Neural progenitor cell (in vitro differentiated cells): ENCODE data around the gene TM9SF2. TPM values are rescaled to one million over a fixed set of nuclear protein-coding genes. Genes with fewer than 3 reads are reported as not detected.

Source experiments
- DNase-seq: peaks from one replicate; pipeline ENCODE4 v3.0.0-alpha.2; 2016; ENCODE audit warnings: low spot score
- H2AFZ ChIP-seq: fragments of 200-600 bp; sonication (generic); replicated peaks from 2 replicates; pipeline ENCODE4 v1.6.1; 2016; ENCODE audit warnings: antibody characterized with exemption
- H3F3A ChIP-seq: fragments of 200-600 bp; sonication (generic); 2 replicates; pipeline ENCODE4 v1.6.1; 2016; ENCODE audit warnings: antibody characterized with exemption, low read depth
- H3K27ac ChIP-seq: fragments of 200-600 bp; sonication (generic); 2 replicates; pipeline ENCODE4 v1.5.1; 2016; ENCODE audit warnings: mild to moderate bottlenecking
- H3K27me3 ChIP-seq: fragments of 200-600 bp; sonication (generic); 2 replicates; pipeline ENCODE4 v1.6.1; 2016; ENCODE audit warnings: mild to moderate bottlenecking, moderate library complexity
- H3K36me3 ChIP-seq: fragments of 200-600 bp; sonication (generic); 2 replicates; pipeline ENCODE4 v1.5.1; 2016
- H3K4me1 ChIP-seq: fragments of 200-600 bp; sonication (generic); 2 replicates; pipeline ENCODE4 v1.6.1; 2016; ENCODE audit warnings: mixed run types
- H3K4me2 ChIP-seq: fragments of 200-600 bp; sonication (generic); 2 replicates; pipeline ENCODE4 v1.6.1; 2016
- H3K4me3 ChIP-seq: fragments of 200-600 bp; sonication (generic); 2 replicates; pipeline ENCODE4 v1.5.1; 2016
- H3K79me2 ChIP-seq: fragments of 200-600 bp; sonication (generic); 2 replicates; pipeline ENCODE4 v1.6.1; 2016; ENCODE audit warnings: low read depth
- H3K9ac ChIP-seq: fragments of 200-600 bp; sonication (generic); 2 replicates; pipeline ENCODE4 v1.6.1; 2016
- H3K9me3 ChIP-seq: fragments of 200-600 bp; sonication (generic); 2 replicates; pipeline ENCODE4 v1.5.1; 2016; ENCODE audit warnings: low read depth
- H4K20me1 ChIP-seq: fragments of 200-600 bp; sonication (generic); 2 replicates; pipeline ENCODE4 v1.6.1; 2016; ENCODE audit warnings: low read depth
- H3K27ac Mint-ChIP-seq: 3 replicates; pipeline ENCODE4 v1.8.0; 2021; ENCODE audit warnings: mixed read lengths
- H3K27me3 Mint-ChIP-seq: 2 replicates; pipeline ENCODE4 v1.8.0; 2022; ENCODE audit warnings: low read depth, mild to moderate bottlenecking, inconsistent platforms, moderate library complexity, mixed read lengths; ENCODE audit not compliant: insufficient read depth
- H3K36me3 Mint-ChIP-seq: 3 replicates; pipeline ENCODE4 v1.8.0; 2021; ENCODE audit warnings: mixed read lengths
- H3K4me1 Mint-ChIP-seq: 3 replicates; pipeline ENCODE4 v1.8.0; 2021; ENCODE audit warnings: mixed read lengths
- H3K4me3 Mint-ChIP-seq: 3 replicates; pipeline ENCODE4 v1.8.0; 2021; ENCODE audit warnings: mild to moderate bottlenecking, moderate library complexity, mixed read lengths
- H3K9me3 Mint-ChIP-seq: 3 replicates; pipeline ENCODE4 v1.8.0; 2020; ENCODE audit warnings: mixed read lengths
- EZH2 ChIP-seq: fragments of 200-600 bp; sonication (generic); IDR thresholded peaks from 2 replicates; pipeline ENCODE4 v1.6.1; 2017; ENCODE audit warnings: antibody characterized with exemption, mild to moderate bottlenecking, moderate library complexity
- EZH2phosphoT487 ChIP-seq: fragments of 200-600 bp; sonication (generic); IDR thresholded peaks from 2 replicates; pipeline ENCODE4 v1.6.1; 2017; ENCODE audit warnings: antibody characterized with exemption
- total RNA-seq: library from RNA; depleted of rRNA; stranded (reverse); fragments of >200 nt; gene quantifications from 2 replicates; pipeline ENCODE4 v1.2.3, GENCODE V29; 2015; ENCODE audit warnings: low replicate concordance
- TF ChIP-seq, protein P1 (sequence below): fragments of 200-600 bp; sonication (generic); IDR thresholded peaks from 2 replicates; pipeline ENCODE4 v1.5.1; 2017; ENCODE audit warnings: antibody characterized with exemption, mild to moderate bottlenecking

Gene TM9SF2
- total RNA-seq, 1 donor from 2014 or later = 128 TPM

DNA sequence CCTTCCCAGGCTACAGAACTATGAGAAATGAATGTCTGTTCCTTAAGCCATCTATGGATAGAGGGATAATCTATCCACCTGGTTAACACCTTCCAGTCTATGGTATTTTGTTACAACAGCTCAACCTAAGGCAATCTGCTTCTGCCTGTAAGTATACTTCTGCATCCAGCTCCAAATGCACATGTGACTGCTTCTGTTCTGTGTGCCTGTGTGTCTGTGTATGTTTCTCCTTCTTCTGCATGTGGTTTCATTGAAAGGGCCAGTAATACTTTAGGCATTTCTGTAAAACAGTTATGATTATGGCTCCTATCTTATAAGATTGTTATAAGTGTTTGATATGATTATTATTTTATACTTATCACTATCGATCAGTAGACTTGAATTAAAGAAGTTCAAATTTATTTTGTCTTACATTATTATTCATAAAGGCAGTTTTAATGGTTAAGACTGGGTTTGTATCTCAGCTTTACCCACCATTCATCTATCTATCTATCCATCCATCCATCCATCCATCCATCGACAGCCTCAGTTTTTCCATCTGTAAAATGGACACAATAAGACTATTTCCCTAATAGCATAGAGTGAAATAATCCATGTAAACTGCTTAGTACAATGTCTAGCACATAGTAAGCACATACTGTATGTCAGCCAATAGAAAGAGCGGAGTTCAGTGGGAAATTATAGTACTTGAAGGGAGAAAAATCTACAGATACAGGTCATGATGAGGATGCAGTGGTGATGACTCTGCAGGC, 37.5 kb upstream of the TM9SF2 start:
- Histone ChIP-seq H3K9ac (no peak overlapping the region), H3K4me3 (no peak overlapping the region), H3K27me3 (no peaks in the 10 kb centered on the region), H3K4me1 (no peaks in the 10 kb centered on the region), H3K36me3 (no peaks in the 10 kb centered on the region), H4K20me1 (no peaks in the 10 kb centered on the region), H3K9me3 (no peaks in the 10 kb centered on the region), H3F3A (no peaks in the 10 kb centered on the region), H3K4me2 (no peak overlapping the region), H2AFZ (no peak overlapping the region), H3K27ac (no peak overlapping the region), H3K79me2 (no peaks in the 10 kb centered on the region)
- Mint-ChIP-seq H3K4me3 (no peak overlapping the region), H3K27me3 (peaks cover 7% of the 10 kb centered on the region), H3K9me3 (no peaks in the 10 kb centered on the region), H3K36me3 (no peaks in the 10 kb centered on the region), H3K27ac (no peak overlapping the region), H3K4me1 (peaks cover under 1% of the 10 kb centered on the region)
- TF ChIP-seq, protein P1, sequence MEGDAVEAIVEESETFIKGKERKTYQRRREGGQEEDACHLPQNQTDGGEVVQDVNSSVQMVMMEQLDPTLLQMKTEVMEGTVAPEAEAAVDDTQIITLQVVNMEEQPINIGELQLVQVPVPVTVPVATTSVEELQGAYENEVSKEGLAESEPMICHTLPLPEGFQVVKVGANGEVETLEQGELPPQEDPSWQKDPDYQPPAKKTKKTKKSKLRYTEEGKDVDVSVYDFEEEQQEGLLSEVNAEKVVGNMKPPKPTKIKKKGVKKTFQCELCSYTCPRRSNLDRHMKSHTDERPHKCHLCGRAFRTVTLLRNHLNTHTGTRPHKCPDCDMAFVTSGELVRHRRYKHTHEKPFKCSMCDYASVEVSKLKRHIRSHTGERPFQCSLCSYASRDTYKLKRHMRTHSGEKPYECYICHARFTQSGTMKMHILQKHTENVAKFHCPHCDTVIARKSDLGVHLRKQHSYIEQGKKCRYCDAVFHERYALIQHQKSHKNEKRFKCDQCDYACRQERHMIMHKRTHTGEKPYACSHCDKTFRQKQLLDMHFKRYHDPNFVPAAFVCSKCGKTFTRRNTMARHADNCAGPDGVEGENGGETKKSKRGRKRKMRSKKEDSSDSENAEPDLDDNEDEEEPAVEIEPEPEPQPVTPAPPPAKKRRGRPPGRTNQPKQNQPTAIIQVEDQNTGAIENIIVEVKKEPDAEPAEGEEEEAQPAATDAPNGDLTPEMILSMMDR = no peak
- no peak for TF ChIP-seq EZH2phosphoT487
- TF ChIP-seq EZH2 = no peak
- DNase-seq = no peak

DNA sequence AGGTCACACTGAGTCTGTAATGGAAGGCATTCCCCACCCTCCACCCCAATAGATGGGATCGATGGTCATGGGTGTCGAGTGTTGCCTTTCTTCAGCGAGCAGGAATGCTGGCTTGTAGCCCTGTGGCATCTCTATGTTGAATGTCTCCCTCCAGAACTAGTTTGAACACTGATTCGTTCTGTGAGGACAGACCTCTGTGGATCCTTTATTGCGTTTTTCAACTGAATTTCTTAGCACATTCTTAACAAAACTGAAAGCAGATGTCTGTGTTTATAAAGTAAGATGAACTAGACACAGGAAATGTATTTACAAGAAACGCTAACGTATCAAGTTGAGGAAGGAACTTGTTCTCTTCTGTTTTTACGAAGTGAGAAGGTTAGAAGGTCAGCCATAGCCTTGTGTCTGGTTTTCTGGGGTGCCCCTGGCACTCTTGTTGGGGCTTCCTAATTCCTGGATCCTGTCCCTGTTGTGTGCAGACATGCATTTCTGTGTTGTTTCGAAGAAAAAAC, 36.8 kb upstream of the TM9SF2 start:
- no peak overlapping the region for H3K27ac ChIP-seq
- H4K20me1 ChIP-seq = no peaks in the 10 kb centered on the region
- H3K27me3 Mint-ChIP-seq = peaks cover 10% of the 10 kb centered on the region
- no peaks in the 10 kb centered on the region for H3F3A ChIP-seq
- peaks cover 3% of the 10 kb centered on the region for H3K4me1 ChIP-seq
- H2AFZ ChIP-seq = no peak overlapping the region
- H3K4me1 Mint-ChIP-seq = peaks cover 8% of the 10 kb centered on the region
- H3K4me3 Mint-ChIP-seq = no peak overlapping the region
- no peak overlapping the region for H3K9ac ChIP-seq
- no peaks in the 10 kb centered on the region for H3K27me3 ChIP-seq
- H3K79me2 ChIP-seq = no peaks in the 10 kb centered on the region
- H3K36me3 Mint-ChIP-seq = no peaks in the 10 kb centered on the region
- H3K27ac Mint-ChIP-seq = no peak overlapping the region
- H3K36me3 ChIP-seq = no peaks in the 10 kb centered on the region
- H3K4me3 ChIP-seq = no peak overlapping the region
- H3K4me2 ChIP-seq = no peak overlapping the region
- no peak for TF ChIP-seq EZH2phosphoT487
- TF ChIP-seq, protein P1 = no peak
- TF ChIP-seq EZH2 = no peak
- no peaks in the 10 kb centered on the region for H3K9me3 Mint-ChIP-seq
- no peaks in the 10 kb centered on the region for H3K9me3 ChIP-seq
- no peak for DNase-seq

DNA sequence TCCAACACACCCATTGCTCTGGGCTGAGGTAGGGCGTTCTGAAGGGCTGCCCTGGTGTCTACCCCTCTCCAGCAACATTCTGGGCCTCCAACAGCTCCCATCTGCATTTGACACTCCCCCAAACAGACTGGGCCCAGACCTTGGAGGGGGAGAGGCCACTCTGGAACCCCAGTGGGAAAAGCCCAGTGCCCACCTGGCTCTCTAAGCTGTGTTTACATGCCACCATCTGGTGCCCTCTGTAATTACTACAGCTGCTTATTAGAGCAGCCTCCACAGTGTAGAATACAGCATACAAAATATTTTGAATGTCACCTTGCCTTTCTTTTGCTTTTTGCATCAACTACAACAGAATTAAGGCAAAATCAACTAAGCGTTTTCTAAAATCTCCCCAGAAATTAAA, 35.8 kb upstream of the TM9SF2 start:
- Histone ChIP-seq H3K4me2 (no peak overlapping the region), H3K27ac (no peak overlapping the region), H3K79me2 (no peaks in the 10 kb centered on the region), H4K20me1 (no peaks in the 10 kb centered on the region), H3K9me3 (no peaks in the 10 kb centered on the region), H2AFZ (no peak overlapping the region), H3K9ac (no peak overlapping the region), H3K27me3 (no peaks in the 10 kb centered on the region), H3K36me3 (no peaks in the 10 kb centered on the region), H3K4me1 (peaks cover 3% of the 10 kb centered on the region), H3F3A (no peaks in the 10 kb centered on the region), H3K4me3 (no peak overlapping the region)
- peaks cover 15% of the 10 kb centered on the region for H3K27me3 Mint-ChIP-seq
- no peak overlapping the region for H3K27ac Mint-ChIP-seq
- no peak for TF ChIP-seq EZH2phosphoT487
- no peak for TF ChIP-seq EZH2
- TF ChIP-seq, protein P1 = no peak
- no peaks in the 10 kb centered on the region for H3K36me3 Mint-ChIP-seq
- no peak overlapping the region for H3K4me3 Mint-ChIP-seq
- H3K4me1 Mint-ChIP-seq = peaks cover 8% of the 10 kb centered on the region
- no peaks in the 10 kb centered on the region for H3K9me3 Mint-ChIP-seq
- no peak for DNase-seq
